DMS53 treated with DMSO at 0.1 percent for 48 hours (cell line): Measurements from ENCODE around the gene RASSF1.
"Not testable (repeated sequence)": the region's sequence is repeated elsewhere in the genome, so short reads cannot be mapped to it uniquely, and the experiment has no call there.

Source experiments
- DNase-seq: peaks from one replicate; lab custom pipeline; 2025; ENCODE audit not compliant: unreplicated experiment; lab: John Stamatoyannopoulos, UW

RASSF1 gene

GRCh38 chr3:50288387-50289007 lies 52.1 kb downstream of the RASSF1 start:
- no peak for DNase-seq

GRCh38 chr3:50287262-50287661 lies 53.4 kb downstream of the RASSF1 start:
- DNase-seq: no peak

GRCh38 chr3:50286322-50287227 lies 54.1 kb downstream of the RASSF1 start:
- DNase-seq: no peak

- DNase-seq: not testable (repeated sequence)
These were observed 56.5 kb downstream of the RASSF1 start for GRCh38 chr3:50284121-50284520.
